Measurements from ENCODE around the gene ADAMTS4.

The ADAMTS4 gene

GRCh38 chr1:161171696-161172095, 27.2 kb downstream of the ADAMTS4 start:
- DNase-seq, result no peak

- DNase-seq, result no peak
Observed at GRCh38 chr1:161171191-161171590, 27.7 kb downstream of the ADAMTS4 start.

- DNase-seq, result no peak
Observed at GRCh38 chr1:161168906-161169305, 29.9 kb downstream of the ADAMTS4 start.

GRCh38 chr1:161166669-161167548, 31.9 kb downstream of the ADAMTS4 start:
- DNase-seq, result no peak

- peak; percentile 70 to 86 (median 80) for DNase-seq
Observed at GRCh38 chr1:161165742-161166668, 32.8 kb downstream of the ADAMTS4 start, which contains the start of gene PPOX. TSS of gene PPOX (plus strand) at chr1:161166426. CDS start at chr1:161166848, 422 bp downstream.

- no peak for DNase-seq
Observed at GRCh38 chr1:161164901-161165610, 33.8 kb downstream of the ADAMTS4 start.

- DNase-seq, result no peak
Observed at GRCh38 chr1:161163793-161164192, 35.1 kb downstream of the ADAMTS4 start.

GRCh38 chr1:161162806-161163205, 36.0 kb downstream of the ADAMTS4 start:
- no peak for DNase-seq

- no peak for DNase-seq
Observed at GRCh38 chr1:161162052-161162451, 36.8 kb downstream of the ADAMTS4 start.

GRCh38 chr1:161161652-161162051, 37.2 kb downstream of the ADAMTS4 start:
- DNase-seq, result no peak

GRCh38 chr1:161160671-161161145, 38.1 kb downstream of the ADAMTS4 start:
- DNase-seq, result no peak

GRCh38 chr1:161159913-161160243, 39.0 kb downstream of the ADAMTS4 start:
- no peak for DNase-seq

- peak; percentile 79 to 88 (median 86) for DNase-seq
Observed at GRCh38 chr1:161159087-161159912, 39.6 kb downstream of the ADAMTS4 start, which contains the start of gene USP21. TSS of gene USP21 (plus strand) at chr1:161159500. CDS start at chr1:161160641, 1,141 bp downstream.

- DNase-seq, result no peak
Observed at GRCh38 chr1:161158316-161159010, 40.4 kb downstream of the ADAMTS4 start.

GRCh38 chr1:161157867-161158266, 41.0 kb downstream of the ADAMTS4 start:
- no peak for DNase-seq

GRCh38 chr1:161153682-161154337, 45.0 kb downstream of the ADAMTS4 start, which contains the start of gene UFC1:
TSS of gene UFC1 (plus strand) at chr1:161153978. CDS start at chr1:161153998, 20 bp downstream.
- peak; percentile 39 to 69 (median 62) for DNase-seq

GRCh38 chr1:161153176-161153575, 45.7 kb downstream of the ADAMTS4 start:
- DNase-seq, result no peak

- no peak for DNase-seq
Observed at GRCh38 chr1:161145832-161146231, 53.0 kb downstream of the ADAMTS4 start.

- DNase-seq, result no peak
Observed at GRCh38 chr1:161140755-161141400, 58.0 kb downstream of the ADAMTS4 start.

GRCh38 chr1:161139766-161140165, 59.1 kb downstream of the ADAMTS4 start:
- peak in 1 of 4 experiments; percentile 9 for DNase-seq

Data from activated naive CD4-positive, alpha-beta T cell (primary cell).